Esophagus (tissue), 2 donors: ENCODE results near the gene C1orf52. TPM values are rescaled to one million over a fixed set of nuclear protein-coding genes. Genes with fewer than 3 reads are reported as not detected.

Experiments
- H3K27ac ChIP-seq, 2 donors: one replicate each; pipeline ENCODE4 v1.5.1; 2013; ENCODE audit warnings: low read depth in 2 of 2, mild to moderate bottlenecking in 2 of 2, inconsistent platforms in 1 of 2, low read length in 1 of 2, moderate library complexity in 1 of 2
- H3K27me3 ChIP-seq, 2 donors: one replicate each; pipeline ENCODE4 v1.6.1; 2013; ENCODE audit warnings: low read length in 2 of 2, control low read depth in 1 of 2, mild to moderate bottlenecking in 1 of 2; ENCODE audit not compliant: insufficient read depth in 2 of 2, control insufficient read depth in 1 of 2
- H3K36me3 ChIP-seq, 2 donors: one replicate each; pipeline ENCODE4 v1.6.1; 2013; ENCODE audit warnings: low read length in 1 of 2; ENCODE audit not compliant: control insufficient read depth in 2 of 2, insufficient read depth in 2 of 2
- H3K4me1 ChIP-seq, 2 donors: one replicate each; pipeline ENCODE4 v1.6.1; 2013; ENCODE audit warnings: low read length in 1 of 2; ENCODE audit not compliant: control insufficient read depth in 2 of 2, insufficient read depth in 2 of 2
- H3K4me3 ChIP-seq, 2 donors: one replicate each; pipeline ENCODE4 v1.5.1; 2013; ENCODE audit warnings: low read length in 2 of 2, mild to moderate bottlenecking in 2 of 2, low read depth in 1 of 2, moderate library complexity in 1 of 2
- H3K9me3 ChIP-seq, 2 donors: one replicate each; pipeline ENCODE4 v1.6.1; 2013; ENCODE audit warnings: mild to moderate bottlenecking in 2 of 2, low read depth in 1 of 2, low read length in 1 of 2, moderate library complexity in 1 of 2; ENCODE audit not compliant: control insufficient read depth in 2 of 2, insufficient read depth in 1 of 2
- WGBS, 2 donors: extraction: QIAGEN DNeasy Blood & Tissue Kit; methylation state at CpG; one replicate each; pipeline ENCODE4 v1.1.7; 2013; 5-methylcytosine and 5-hydroxymethylcytosine counted together
- polyA plus RNA-seq, 2 donors: library from polyadenylated mRNA; stranded (reverse); fragments of 200-250 nt; gene quantifications; one replicate each; pipeline ENCODE4 v1.2.3, GENCODE V29; 2013
- donor health status: healthy with polysubstance abuse.
- donor health status: Bipolar disorder and iron deficiency.

Gene C1orf52
- polyA plus RNA-seq, 2 donors, result 12.4 to 17.8 TPM

GRCh38 chr1:85244271-85245061, 15.0 kb downstream of the C1orf52 start:
- Histone ChIP-seq H3K4me1 (no peaks in the 10 kb centered on the region), H3K27me3 (no peaks in the 10 kb centered on the region), H3K9me3 (no peaks in the 10 kb centered on the region), H3K36me3 (no peaks in the 10 kb centered on the region), H3K4me3 (no peak overlapping the region), H3K27ac (no peak overlapping the region)
- WGBS, 2 donors, result 62 to 69% methylated on average over 4 of the region's 4 CpGs

GRCh38 chr1:85243372-85243771, 16.1 kb downstream of the C1orf52 start:
- Histone ChIP-seq H3K36me3 (no peaks in the 10 kb centered on the region), H3K27ac (no peak overlapping the region), H3K9me3 (no peaks in the 10 kb centered on the region)

GRCh38 chr1:85240643-85241042, 18.8 kb downstream of the C1orf52 start:
- H3K9me3 ChIP-seq, result no peaks in the 10 kb centered on the region
- H3K27ac ChIP-seq, result no peak overlapping the region
- 11 to 19% methylated on average over 1 of the region's 1 CpG for WGBS, 2 donors
- H3K36me3 ChIP-seq, result no peaks in the 10 kb centered on the region
- H3K4me3 ChIP-seq, result no peak overlapping the region
- no peaks in the 10 kb centered on the region for H3K4me1 ChIP-seq
- H3K27me3 ChIP-seq, result no peaks in the 10 kb centered on the region

More at GRCh38 chr1:85243372-85243771, 16.1 kb downstream of the C1orf52 start:
- Histone ChIP-seq H3K27me3 (no peaks in the 10 kb centered on the region), H3K4me1 (no peaks in the 10 kb centered on the region), H3K4me3 (no peak overlapping the region)

- Histone ChIP-seq H3K4me3 (no peak overlapping the region), H3K27ac (no peak overlapping the region)
- 30 to 31% methylated on average over 1 of the region's 1 CpG for WGBS, 2 donors
Measured at GRCh38 chr1:85240174-85240601, 19.3 kb downstream of the C1orf52 start.

GRCh38 chr1:85237613-85238012, 21.8 kb downstream of the C1orf52 start:
- Histone ChIP-seq H3K27me3 (no peaks in the 10 kb centered on the region), H3K4me1 (no peaks in the 10 kb centered on the region), H3K27ac (no peak overlapping the region), H3K9me3 (no peaks in the 10 kb centered on the region), H3K36me3 (no peaks in the 10 kb centered on the region), H3K4me3 (no peak overlapping the region)
- 90 to 95% methylated on average over 1 of the region's 1 CpG for WGBS, 2 donors

More at GRCh38 chr1:85240174-85240601, 19.3 kb downstream of the C1orf52 start:
- H3K9me3 ChIP-seq, result no peaks in the 10 kb centered on the region
- no peaks in the 10 kb centered on the region for H3K27me3 ChIP-seq
- H3K36me3 ChIP-seq, result no peaks in the 10 kb centered on the region
- H3K4me1 ChIP-seq, result no peaks in the 10 kb centered on the region

GRCh38 chr1:85230305-85230977, 29.0 kb downstream of the C1orf52 start:
- 81 to 84% methylated on average over 8 of the region's 8 CpGs for WGBS, 2 donors
- H3K27me3 ChIP-seq, result no peaks in the 10 kb centered on the region

GRCh38 chr1:85229574-85230097, 29.8 kb downstream of the C1orf52 start:
- Histone ChIP-seq H3K9me3 (no peaks in the 10 kb centered on the region), H3K27ac (peak overlapping the region in 1 of 2 donors; percentile 10), H3K36me3 (no peaks in the 10 kb centered on the region), H3K27me3 (no peaks in the 10 kb centered on the region), H3K4me3 (no peak overlapping the region), H3K4me1 (peaks cover 2 to 3% of the 10 kb centered on the region in 2 donors)
- WGBS, 2 donors, result 59 to 73% methylated on average over 6 of the region's 6 CpGs

More at GRCh38 chr1:85230305-85230977, 29.0 kb downstream of the C1orf52 start:
- Histone ChIP-seq H3K36me3 (no peaks in the 10 kb centered on the region), H3K9me3 (no peaks in the 10 kb centered on the region), H3K4me1 (no peaks in the 10 kb centered on the region), H3K4me3 (no peak overlapping the region), H3K27ac (no peak overlapping the region)

- 9 to 49% methylated on average over 1 of the region's 1 CpG for WGBS, 2 donors
- H3K4me3 ChIP-seq, result no peak overlapping the region
- no peaks in the 10 kb centered on the region for H3K27me3 ChIP-seq
- H3K36me3 ChIP-seq, result no peaks in the 10 kb centered on the region
- peaks cover 2 to 3% of the 10 kb centered on the region in 2 donors for H3K4me1 ChIP-seq
- no peaks in the 10 kb centered on the region for H3K9me3 ChIP-seq
- H3K27ac ChIP-seq, result no peak overlapping the region
Measured at GRCh38 chr1:85228972-85229371, 30.5 kb downstream of the C1orf52 start.

- Histone ChIP-seq H3K36me3 (no peaks in the 10 kb centered on the region), H3K4me3 (no peak overlapping the region), H3K27me3 (no peaks in the 10 kb centered on the region), H3K4me1 (peaks cover 2 to 3% of the 10 kb centered on the region in 2 donors), H3K27ac (no peak overlapping the region), H3K9me3 (no peaks in the 10 kb centered on the region)
- WGBS, 2 donors, result 39 to 49% methylated on average over 5 of the region's 5 CpGs
Measured at GRCh38 chr1:85225624-85226380, 33.7 kb downstream of the C1orf52 start.
